Activated T-cell treated with anti-CD3 and anti-CD28 coated beads for 24 hours (primary cell): ENCODE data around the gene SUGP2.

ENCODE experiments used
- DNase-seq: peaks from one replicate; pipeline ENCODE4 v3.0.0-alpha.2; 2020; ENCODE audit warnings: low read depth

The SUGP2 gene

GRCh38 chr19:19033426-19034203 is at the start of gene SUGP2, which contains the start of gene ARMC6:
SUGP2 (minus strand) TSS chr19:19033517; CDS start chr19:19031071, 2,446 bp downstream.
ARMC6 (plus strand) TSS chr19:19033603; CDS start chr19:19034210, 607 bp downstream.
- DNase-seq: peak; percentile 87

GRCh38 chr19:19081642-19082151 is 48.4 kb upstream of the SUGP2 start:
- DNase-seq: no peak

GRCh38 chr19:19079571-19079970 is 46.3 kb upstream of the SUGP2 start:
- no peak for DNase-seq

GRCh38 chr19:19078801-19079200 is 45.5 kb upstream of the SUGP2 start:
- no peak for DNase-seq

- DNase-seq: no peak
These were observed 43.8 kb upstream of the SUGP2 start for GRCh38 chr19:19077103-19077502.

- no peak for DNase-seq
These were observed 43.2 kb upstream of the SUGP2 start for GRCh38 chr19:19076476-19076875.

- no peak for DNase-seq
These were observed 41.8 kb upstream of the SUGP2 start for GRCh38 chr19:19075126-19075525.

- no peak for DNase-seq
These were observed 41.0 kb upstream of the SUGP2 start for GRCh38 chr19:19074196-19074882.

- DNase-seq: no peak
These were observed 38.6 kb upstream of the SUGP2 start for GRCh38 chr19:19071897-19072296.

- no peak for DNase-seq
These were observed 35.6 kb upstream of the SUGP2 start for GRCh38 chr19:19068659-19069654.

GRCh38 chr19:19067276-19068072 is 34.2 kb upstream of the SUGP2 start:
- no peak for DNase-seq

- peak; percentile 28 for DNase-seq
These were observed 31.8 kb upstream of the SUGP2 start for GRCh38 chr19:19064811-19065745.

- peak; percentile 4 for DNase-seq
These were observed 30.9 kb upstream of the SUGP2 start for GRCh38 chr19:19064098-19064722.

GRCh38 chr19:19063183-19064097 is 30.1 kb upstream of the SUGP2 start, which contains the start of gene SLC25A42:
SLC25A42 (plus strand) TSS chr19:19063994; CDS start chr19:19096125, 32,131 bp downstream.
- peak; percentile 99 for DNase-seq

- DNase-seq: peak; percentile 14
These were observed 29.3 kb upstream of the SUGP2 start for GRCh38 chr19:19062454-19063182.

GRCh38 chr19:19061506-19061905 is 28.2 kb upstream of the SUGP2 start:
- no peak for DNase-seq

GRCh38 chr19:19059837-19060611 is 26.7 kb upstream of the SUGP2 start:
- no peak for DNase-seq
